ENCODE measurements around the gene RNASEH2B. TPM values are rescaled to one million over a fixed set of nuclear protein-coding genes. Genes with fewer than 3 reads are reported as not detected.

RNASEH2B gene
- total and polyA plus RNA-seq, 9 donors, result 27.5 to 88.7 (median 55.0) TPM

GRCh38 chr13:50981686-50982085 lies 72.1 kb downstream of the RNASEH2B start:
- H3K36me3 ChIP-seq, result no peaks in the 10 kb centered on the region
- no peaks in the 10 kb centered on the region for H3K4me1 ChIP-seq (ENCODE audit: insufficient read depth)
- no peak overlapping the region for H3K27ac ChIP-seq
- intact Hi-C loops (cut with DNase I), result no loop called here
- no peak overlapping the region for H3K4me3 ChIP-seq
- TF ChIP-seq POLR2A (IDR thresholded peaks at IDR 0.05) (no peak), EP300 (IDR thresholded peaks at IDR 0.05) (no peak), CTCF (IDR thresholded peaks at IDR 0.05) (no peak)
- WGBS, 3 donors, result 94 to 99% (median 97%) methylated on average over 4 of the region's 4 CpGs
- H3K9me3 ChIP-seq, result no peaks in the 10 kb centered on the region
- no peaks in the 10 kb centered on the region for H3K27me3 ChIP-seq
- no peak for DNase-seq

GRCh38 chr13:50989476-50989875 lies 79.9 kb downstream of the RNASEH2B start:
- H3K9me3 ChIP-seq, result no peaks in the 10 kb centered on the region
- no peaks in the 10 kb centered on the region for H3K36me3 ChIP-seq
- H3K4me1 ChIP-seq (ENCODE audit: insufficient read depth), result peaks cover 7% of the 10 kb centered on the region
- peak in 3 of 5 donors; percentile 37 to 55 (median 46) for DNase-seq
- intact Hi-C loops (cut with DNase I), result no loop called here
- H3K4me3 ChIP-seq, result no peak overlapping the region
- TF ChIP-seq EP300 (IDR thresholded peaks at IDR 0.05), result no peak
- no peaks in the 10 kb centered on the region for H3K27me3 ChIP-seq
- no peak overlapping the region for H3K27ac ChIP-seq
- WGBS, 3 donors, result 5 to 10% (median 9%) methylated on average over 6 of the region's 6 CpGs

- whole genome bisulfite sequencing, 3 donors, result 58 to 66% (median 59%) methylated on average over 11 of the region's 11 CpGs
- intact Hi-C loops (cut with DNase I), result no loop called here
- Histone ChIP-seq H3K36me3 (no peaks in the 10 kb centered on the region), H3K27ac (no peak overlapping the region), H3K4me3 (no peak overlapping the region), H3K27me3 (no peaks in the 10 kb centered on the region), H3K9me3 (no peaks in the 10 kb centered on the region), H3K4me1 (ENCODE audit: insufficient read depth) (peaks cover 7% of the 10 kb centered on the region)
- no peak for DNase-seq
- no peak for TF ChIP-seq EP300 (IDR thresholded peaks at IDR 0.05)
- TF ChIP-seq CTCF (IDR thresholded peaks at IDR 0.05), result no peak
- no peak for TF ChIP-seq POLR2A (IDR thresholded peaks at IDR 0.05)
Observed at GRCh38 chr13:50990065-50990817, 80.7 kb downstream of the RNASEH2B start.

GRCh38 chr13:50990818-50991506 lies 81.4 kb downstream of the RNASEH2B start:
- intact Hi-C loops (cut with DNase I), result no loop called here
- H3K4me1 ChIP-seq (ENCODE audit: insufficient read depth), result peaks cover 7% of the 10 kb centered on the region
- H3K27me3 ChIP-seq, result no peaks in the 10 kb centered on the region
- no peaks in the 10 kb centered on the region for H3K9me3 ChIP-seq
- H3K27ac ChIP-seq, result peak overlapping the region in 1 of 2 donors; percentile 35
- TF ChIP-seq CTCF (IDR thresholded peaks at IDR 0.05), result no peak
- no peak for TF ChIP-seq POLR2A (IDR thresholded peaks at IDR 0.05)
- TF ChIP-seq EP300 (IDR thresholded peaks at IDR 0.05), result no peak
- no peak overlapping the region for H3K4me3 ChIP-seq
- no peaks in the 10 kb centered on the region for H3K36me3 ChIP-seq
- peak; percentile 47 to 71 (median 57) for DNase-seq
- WGBS, 3 donors, result 26 to 33% (median 32%) methylated on average over 22 of the region's 22 CpGs

Measured in ovary (tissue), 9 donors.